ENCODE results near the gene GNG14. TPM values are rescaled to one million over a fixed set of nuclear protein-coding genes. Genes with fewer than 3 reads are reported as not detected.
"Not testable (repeated sequence)": the region's sequence is repeated elsewhere in the genome, so short reads cannot be mapped to it uniquely, and the experiment has no call there.

Gene GNG14
- total RNA-seq, 2 experiments from 2014 or later, result not detected

- H3K4me3 Mint-ChIP-seq, result peak within 1 kb of the TSS; percentile 89
- DNase-seq (peak; percentile 74), ATAC-seq (ENCODE audit: low read depth) (peak; percentile 28)
- H3K4me1 Mint-ChIP-seq, result peaks cover 18% of the 10 kb centered on the region
- POLR2A ChIA-PET, result interaction anchor here (0.5 to 7.2 kb wide), 10 partner anchors 10 to 158 kb away, joined by 3 to 162 read pairs (median 6); partner anchors contain the start of genes DHPS, FBXW9, GET3 and JUNB
- H3K27me3 Mint-ChIP-seq, result no peaks in the 10 kb centered on the region
- no peaks in the 10 kb centered on the region for H3K9me3 Mint-ChIP-seq
- peak within 1 kb of the TSS; percentile 86 for H3K27ac Mint-ChIP-seq
- peaks cover 18% of the 10 kb centered on the region for H3K36me3 Mint-ChIP-seq
These were observed 36.0 kb downstream of the GNG14 start, which contains the start of gene TNPO2 for GRCh38 chr19:12723641-12724426. Gene TNPO2, minus strand, starts transcription at chr19:12723932. Its CDS starts 2,955 bp downstream, at chr19:12720977.

DNA sequence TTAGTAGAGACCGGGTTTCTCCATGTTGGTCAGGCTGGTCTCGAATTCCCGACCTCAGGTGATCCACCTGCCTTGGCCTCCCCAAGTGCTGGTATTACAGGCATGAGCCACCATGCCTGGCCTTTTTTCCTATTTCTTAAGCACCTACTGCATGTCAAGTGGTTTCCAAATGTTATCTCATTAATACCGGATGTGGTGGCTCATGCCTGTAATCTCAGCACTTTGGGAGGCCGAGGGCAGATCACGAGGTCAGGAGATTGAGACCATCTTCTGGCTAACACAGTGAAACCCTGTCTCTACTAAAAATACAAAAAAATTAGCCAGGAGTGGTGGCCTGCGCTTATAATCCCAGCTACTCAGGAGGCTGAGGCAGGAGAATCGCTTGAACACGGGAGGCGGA lies 37.8 kb downstream of the GNG14 start:
- H3K4me1 Mint-ChIP-seq, result peaks cover 15% of the 10 kb centered on the region
- peaks cover 31% of the 10 kb centered on the region for H3K36me3 Mint-ChIP-seq
- POLR2A ChIA-PET, result interaction anchor here (0.7 to 7.2 kb wide), 2 partner anchors 8 to 305 kb away, joined by 6 to 162 read pairs; partner anchors contain the start of genes GET3 and TRIR
- not testable (repeated sequence) for H3K4me3 Mint-ChIP-seq; DNase-seq; H3K9me3 Mint-ChIP-seq; H3K27ac Mint-ChIP-seq; ATAC-seq (ENCODE audit: low read depth); H3K27me3 Mint-ChIP-seq

GRCh38 chr19:12726988-12727316 lies 39.2 kb downstream of the GNG14 start:
- ATAC-seq (ENCODE audit: low read depth), result no peak
- Mint-ChIP-seq H3K9me3 (no peaks in the 10 kb centered on the region), H3K4me3 (no peak overlapping the region), H3K27ac (peak overlapping the region; percentile 26), H3K4me1 (peaks cover 10% of the 10 kb centered on the region), H3K27me3 (no peaks in the 10 kb centered on the region), H3K36me3 (peaks cover 31% of the 10 kb centered on the region)
- POLR2A ChIA-PET, result interaction anchor here (0.7 to 7.2 kb wide), 2 partner anchors 7 to 16 kb away, joined by 4 to 162 read pairs; partner anchors contain the start of genes GET3 and TRIR
- no peak for DNase-seq

DNA sequence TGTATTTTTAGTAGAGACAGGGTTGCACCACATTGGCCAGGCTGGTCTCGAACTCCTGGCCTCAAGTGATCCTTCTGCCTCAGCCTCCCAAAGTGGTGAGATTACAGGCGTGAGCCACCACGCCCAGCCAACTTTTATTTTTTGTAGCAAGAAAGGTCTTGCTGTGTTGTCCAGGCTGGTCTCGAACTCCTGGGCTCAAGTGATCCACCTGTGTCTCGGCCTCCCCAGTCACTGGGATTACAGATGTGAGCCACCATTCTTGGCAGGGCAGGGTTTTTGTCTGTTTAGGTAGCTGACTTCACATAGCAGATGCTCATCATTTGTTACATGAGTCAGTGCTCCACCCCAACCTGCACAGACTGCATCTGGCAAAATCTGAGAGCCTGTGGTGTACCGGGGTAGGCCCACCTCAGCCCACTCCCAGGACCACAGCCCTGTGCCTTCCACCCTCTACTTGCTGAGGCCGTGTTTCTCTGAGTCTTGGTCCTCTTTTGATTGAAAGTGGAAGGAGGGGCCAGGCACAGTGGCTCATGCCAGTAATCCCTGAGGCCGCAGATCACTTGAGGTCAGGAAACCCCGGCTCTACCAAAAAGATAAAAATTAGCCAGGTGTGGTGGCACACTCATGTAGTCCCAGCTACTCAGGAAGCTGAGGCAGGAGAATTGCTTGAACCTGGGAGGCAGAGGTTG lies 40.1 kb downstream of the GNG14 start:
- ATAC-seq (ENCODE audit: low read depth) (no peak), DNase-seq (no peak)
- POLR2A ChIA-PET, result interaction anchor here (0.7 to 1.0 kb wide), 2 partner anchors 55 to 1494 kb away, joined by 3 to 5 read pairs; no protein-coding TSS in a partner anchor
- H3K9me3 Mint-ChIP-seq, result no peaks in the 10 kb centered on the region
- H3K4me3 Mint-ChIP-seq, result no peak overlapping the region
- H3K27ac Mint-ChIP-seq, result no peak overlapping the region
- H3K4me1 Mint-ChIP-seq, result peaks cover 15% of the 10 kb centered on the region
- H3K36me3 Mint-ChIP-seq, result peaks cover 34% of the 10 kb centered on the region
- H3K27me3 Mint-ChIP-seq, result no peaks in the 10 kb centered on the region

DNA sequence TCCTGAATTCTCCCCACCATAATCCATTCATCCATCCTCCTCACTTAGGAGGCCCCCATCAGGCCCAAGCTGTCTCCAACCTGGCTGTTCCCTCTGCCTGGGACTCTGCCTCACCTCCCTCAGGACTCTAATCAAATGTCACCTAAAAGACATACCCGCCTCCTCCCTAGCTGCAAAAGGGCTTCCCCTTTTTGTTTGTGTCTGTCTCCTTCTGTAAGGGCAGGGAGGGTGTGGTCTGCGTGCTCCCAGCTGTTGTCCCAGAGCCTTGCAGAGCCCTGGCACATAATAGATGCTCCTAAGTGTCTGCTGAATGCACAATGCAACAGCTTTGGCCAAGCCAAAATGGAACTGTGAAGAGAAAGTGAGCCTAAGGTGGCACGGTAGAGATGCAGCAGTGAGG lies 42.3 kb downstream of the GNG14 start:
- no peak for DNase-seq
- no peak for ATAC-seq (ENCODE audit: low read depth)
- no peak overlapping the region for H3K27ac Mint-ChIP-seq
- POLR2A ChIA-PET, result interaction anchor here (8.9 kb wide), 1 partner anchor 7 kb away, joined by 162 read pairs; the partner anchor contains the start of gene TNPO2
- H3K9me3 Mint-ChIP-seq, result no peaks in the 10 kb centered on the region
- no peaks in the 10 kb centered on the region for H3K27me3 Mint-ChIP-seq
- no peak overlapping the region for H3K4me3 Mint-ChIP-seq
- H3K36me3 Mint-ChIP-seq, result peaks cover 36% of the 10 kb centered on the region
- peaks cover 18% of the 10 kb centered on the region for H3K4me1 Mint-ChIP-seq

DNA sequence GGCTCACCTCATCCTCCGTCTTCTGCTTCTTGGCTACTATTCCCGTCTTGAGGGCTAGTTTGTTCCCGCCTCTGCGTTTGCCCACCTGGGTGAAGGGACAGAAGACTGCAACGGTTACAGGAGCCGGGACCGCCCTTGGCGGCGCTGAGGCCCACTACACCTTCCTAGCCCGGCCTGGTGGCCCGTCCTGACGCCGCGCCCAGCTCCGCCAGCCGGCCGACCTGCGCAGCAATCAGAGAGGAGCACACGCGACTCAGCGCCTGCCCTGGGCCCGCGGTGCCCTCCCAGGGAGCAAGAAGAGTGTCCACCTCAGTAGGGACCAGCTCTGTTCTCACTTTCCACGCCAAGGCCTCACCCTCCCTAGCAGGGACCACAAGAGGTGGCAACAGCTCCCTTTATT lies 43.5 kb downstream of the GNG14 start:
- no peaks in the 10 kb centered on the region for H3K27me3 Mint-ChIP-seq
- POLR2A ChIA-PET, result interaction anchor here (8.9 kb wide), 1 partner anchor 8 kb away, joined by 162 read pairs; the partner anchor contains the start of gene TNPO2
- no peak overlapping the region for H3K4me3 Mint-ChIP-seq
- H3K27ac Mint-ChIP-seq, result no peak overlapping the region
- peaks cover 36% of the 10 kb centered on the region for H3K36me3 Mint-ChIP-seq
- ATAC-seq (ENCODE audit: low read depth) (no peak), DNase-seq (no peak)
- H3K9me3 Mint-ChIP-seq, result no peaks in the 10 kb centered on the region
- peaks cover 18% of the 10 kb centered on the region for H3K4me1 Mint-ChIP-seq

GRCh38 chr19:12733369-12734214 lies 45.8 kb downstream of the GNG14 start:
- peaks cover 25% of the 10 kb centered on the region for H3K36me3 Mint-ChIP-seq
- H3K4me3 Mint-ChIP-seq, result peak overlapping the region; percentile 94
- no peaks in the 10 kb centered on the region for H3K9me3 Mint-ChIP-seq
- ATAC-seq (ENCODE audit: low read depth) (no peak), DNase-seq (no peak)
- H3K27me3 Mint-ChIP-seq, result no peaks in the 10 kb centered on the region
- POLR2A ChIA-PET, result interaction anchor here (0.6 to 8.9 kb wide), 18 partner anchors 10 to 419 kb away, joined by 3 to 162 read pairs (median 4); partner anchors contain the start of genes DHPS, FBXW9, JUNB and RNASEH2A
- peaks cover 27% of the 10 kb centered on the region for H3K4me1 Mint-ChIP-seq
- H3K27ac Mint-ChIP-seq, result peak overlapping the region; percentile 96

GRCh38 chr19:12736995-12737834 lies 49.4 kb downstream of the GNG14 start, which contains the start of gene GET3:
Gene GET3, plus strand, starts transcription at chr19:12737497. Its CDS starts 9 bp downstream, at chr19:12737506.
- Mint-ChIP-seq H3K9me3 (no peaks in the 10 kb centered on the region), H3K36me3 (peaks cover 9% of the 10 kb centered on the region), H3K27me3 (no peaks in the 10 kb centered on the region), H3K27ac (peak within 1 kb of the TSS; percentile 98), H3K4me1 (peaks cover 24% of the 10 kb centered on the region), H3K4me3 (peak within 1 kb of the TSS; percentile 100)
- DNase-seq (peak; percentile 80), ATAC-seq (ENCODE audit: low read depth) (peak; percentile 83)
- POLR2A ChIA-PET, result interaction anchor here (0.5 to 8.9 kb wide), 9 partner anchors 14 to 123 kb away, joined by 3 to 162 read pairs (median 4); partner anchors contain the start of genes BEST2, DHPS, JUNB and TNPO2

- H3K27me3 Mint-ChIP-seq, result no peaks in the 10 kb centered on the region
- no peaks in the 10 kb centered on the region for H3K9me3 Mint-ChIP-seq
- H3K36me3 Mint-ChIP-seq, result peaks cover 10% of the 10 kb centered on the region
- ATAC-seq (ENCODE audit: low read depth), result no peak
- H3K27ac Mint-ChIP-seq, result peak overlapping the region; percentile 98
- H3K4me1 Mint-ChIP-seq, result peaks cover 20% of the 10 kb centered on the region
- POLR2A ChIA-PET, result interaction anchor here (0.6 to 8.9 kb wide), 6 partner anchors 14 to 60 kb away, joined by 3 to 162 read pairs (median 6); partner anchors contain the start of genes DHPS, JUNB and TNPO2
- peak overlapping the region; percentile 100 for H3K4me3 Mint-ChIP-seq
- DNase-seq, result no peak
These were observed 50.1 kb downstream of the GNG14 start for GRCh38 chr19:12737835-12738351.
